ENCODE results near the gene DMBT1.
"Not testable (repeated sequence)": the region's sequence is repeated elsewhere in the genome, so short reads cannot be mapped to it uniquely, and the experiment has no call there.

DMBT1 gene

GRCh38 chr10:122577311-122577885 is 16.8 kb downstream of the DMBT1 start:
- in situ Hi-C loops (cut with MboI; ENCODE audit: low sequenced_read_pairs): no loop called here

- in situ Hi-C loops (cut with MboI; ENCODE audit: low sequenced_read_pairs): not testable (repeated sequence)
Measured at GRCh38 chr10:122586070-122586469, 25.5 kb downstream of the DMBT1 start.

GRCh38 chr10:122587098-122587760 is 26.7 kb downstream of the DMBT1 start:
- in situ Hi-C loops (cut with MboI; ENCODE audit: low sequenced_read_pairs): no loop called here

- in situ Hi-C loops (cut with MboI; ENCODE audit: low sequenced_read_pairs): no loop called here
Measured at GRCh38 chr10:122588381-122588780, 27.8 kb downstream of the DMBT1 start.

- in situ Hi-C loops (cut with MboI; ENCODE audit: low sequenced_read_pairs): no loop called here
Measured at GRCh38 chr10:122590153-122590552, 29.6 kb downstream of the DMBT1 start.

GRCh38 chr10:122591736-122592135 is 31.2 kb downstream of the DMBT1 start:
- in situ Hi-C loops (cut with MboI; ENCODE audit: low sequenced_read_pairs): no loop called here

GRCh38 chr10:122592161-122592560 is 31.6 kb downstream of the DMBT1 start:
- in situ Hi-C loops (cut with MboI; ENCODE audit: low sequenced_read_pairs): no loop called here

- in situ Hi-C loops (cut with MboI; ENCODE audit: low sequenced_read_pairs): no loop called here
Measured at GRCh38 chr10:122617476-122618270, 57.1 kb downstream of the DMBT1 start.

GRCh38 chr10:122618461-122619165 is 58.1 kb downstream of the DMBT1 start:
- in situ Hi-C loops (cut with MboI; ENCODE audit: low sequenced_read_pairs): no loop called here

GRCh38 chr10:122620961-122621360 is 60.4 kb downstream of the DMBT1 start:
- in situ Hi-C loops (cut with MboI; ENCODE audit: low sequenced_read_pairs): not testable (repeated sequence)

- in situ Hi-C loops (cut with MboI; ENCODE audit: low sequenced_read_pairs): no loop called here
Measured at GRCh38 chr10:122624546-122624945, 64.0 kb downstream of the DMBT1 start.

GRCh38 chr10:122630526-122630925 is 70.0 kb downstream of the DMBT1 start:
- in situ Hi-C loops (cut with MboI; ENCODE audit: low sequenced_read_pairs): no loop called here

- in situ Hi-C loops (cut with MboI; ENCODE audit: low sequenced_read_pairs): no loop called here
Measured at GRCh38 chr10:122632031-122632430, 71.5 kb downstream of the DMBT1 start.

GRCh38 chr10:122632576-122632975 is 72.0 kb downstream of the DMBT1 start:
- in situ Hi-C loops (cut with MboI; ENCODE audit: low sequenced_read_pairs): no loop called here

- in situ Hi-C loops (cut with MboI; ENCODE audit: low sequenced_read_pairs): no loop called here
Measured at GRCh38 chr10:122636953-122637352, 76.4 kb downstream of the DMBT1 start.

GRCh38 chr10:122637376-122637775 is 76.8 kb downstream of the DMBT1 start:
- in situ Hi-C loops (cut with MboI; ENCODE audit: low sequenced_read_pairs): no loop called here

- in situ Hi-C loops (cut with MboI; ENCODE audit: low sequenced_read_pairs): no loop called here
Measured at GRCh38 chr10:122638106-122638505, 77.6 kb downstream of the DMBT1 start.

- in situ Hi-C loops (cut with MboI; ENCODE audit: low sequenced_read_pairs): no loop called here
Measured at GRCh38 chr10:122639801-122640200, 79.2 kb downstream of the DMBT1 start.

- in situ Hi-C loops (cut with MboI; ENCODE audit: low sequenced_read_pairs): no loop called here
Measured at GRCh38 chr10:122640921-122641320, 80.4 kb downstream of the DMBT1 start.

GRCh38 chr10:122642726-122643605 is 82.4 kb downstream of the DMBT1 start:
- in situ Hi-C loops (cut with MboI; ENCODE audit: low sequenced_read_pairs): no loop called here

Data from HL-60/S4 treated with phorbol 12-myristate 13-acetate at 8.2 ng/mL for 4 days and 3 days (cell line).